Naive thymus-derived CD4-positive, alpha-beta T cell (primary cell): Measurements from ENCODE around the gene SLC39A11. TPM values are rescaled to one million over a fixed set of nuclear protein-coding genes. Genes with fewer than 3 reads are reported as not detected.

Experiments
- ATAC-seq: fragments of 150-1000 bp; cut with Tn5 transposase; 2 replicates; pipeline ENCODE4 v1.10.0; 2021; ENCODE audit warnings: mild to moderate bottlenecking, moderate library complexity
- CTCF ChIA-PET: fragments of 350-600 bp; sonication (Branson Sonifier 250); formaldehyde crosslinking; loops from one replicate; lab custom pipeline; 2021; ENCODE audit warnings: antibody characterized with exemption; lab: Charles Lee
- POLR2A ChIA-PET: fragments of 350-600 bp; sonication (Branson Sonifier 250); formaldehyde crosslinking; loops from one replicate; lab custom pipeline; 2021; ENCODE audit warnings: antibody characterized with exemption, inconsistent platforms; lab: Charles Lee
- DNase-seq, 9 donors: peaks; one replicate each; pipeline versions ENCODE4 v3.0.0 to v3.0.0-alpha.2; 2020 to 2022; ENCODE audit warnings: mixed read lengths in 1 of 9
- H3K27ac ChIP-seq: one replicate; pipeline ENCODE4 v1.7.0; 2013; ENCODE audit warnings: mild to moderate bottlenecking, low read depth, low read length, moderate library complexity
- H3K27me3 ChIP-seq, 2 donors: one replicate each; pipeline ENCODE4 v1.7.0; 2013; ENCODE audit warnings: low read length in 2 of 2, mild to moderate bottlenecking in 2 of 2, moderate library complexity in 2 of 2; ENCODE audit not compliant: control insufficient read depth in 2 of 2, insufficient read depth in 2 of 2
- H3K36me3 ChIP-seq, 3 experiments: 1 replicate in 2 of 3; 2 replicates in 1 of 3; pipeline ENCODE4 v1.7.0; 2013; ENCODE audit warnings: low read length in 3 of 3, mild to moderate bottlenecking in 3 of 3, moderate library complexity in 1 of 3; ENCODE audit not compliant: insufficient read depth in 3 of 3, control insufficient read depth in 2 of 3
- H3K4me1 ChIP-seq, 2 donors: one replicate each; pipeline ENCODE4 v1.7.0; 2013; ENCODE audit warnings: low read length in 2 of 2, mild to moderate bottlenecking in 2 of 2, moderate library complexity in 1 of 2; ENCODE audit not compliant: control insufficient read depth in 2 of 2, insufficient read depth in 2 of 2
- H3K4me3 ChIP-seq: 2 replicates; pipeline ENCODE4 v1.7.0; 2013; ENCODE audit warnings: mild to moderate bottlenecking, low read length
- H3K9me3 ChIP-seq, 3 experiments: 1 replicate in 2 of 3; 2 replicates in 1 of 3; pipeline ENCODE4 v1.7.0; 2013; ENCODE audit warnings: low read length in 3 of 3; ENCODE audit not compliant: control insufficient read depth in 2 of 3
- H3K27ac Mint-ChIP-seq, 9 donors: one replicate each; pipeline ENCODE4 v1.8.0; 2020 to 2022; ENCODE audit warnings: mixed read lengths in 9 of 9, mild to moderate bottlenecking in 8 of 9, moderate library complexity in 5 of 9, inconsistent platforms in 2 of 9
- H3K27me3 Mint-ChIP-seq, 5 donors: one replicate each; pipeline ENCODE4 v1.8.0; 2021 to 2022; ENCODE audit warnings: mixed read lengths in 5 of 5, mild to moderate bottlenecking in 1 of 5
- H3K36me3 Mint-ChIP-seq, 5 donors: one replicate each; pipeline ENCODE4 v1.8.0; 2020 to 2022; ENCODE audit warnings: mixed read lengths in 5 of 5, mild to moderate bottlenecking in 3 of 5, inconsistent platforms in 1 of 5
- H3K4me1 Mint-ChIP-seq, 7 donors: one replicate each; pipeline ENCODE4 v1.8.0; 2020 to 2022; ENCODE audit warnings: mixed read lengths in 7 of 7, mild to moderate bottlenecking in 3 of 7, inconsistent platforms in 1 of 7
- H3K4me3 Mint-ChIP-seq, 10 donors: one replicate each; pipeline ENCODE4 v1.8.0; 2020 to 2022; ENCODE audit warnings: mild to moderate bottlenecking in 10 of 10, mixed read lengths in 10 of 10, moderate library complexity in 6 of 10, inconsistent platforms in 2 of 10
- H3K9me3 Mint-ChIP-seq, 11 donors: one replicate each; pipeline ENCODE4 v1.8.0; 2020 to 2022; ENCODE audit warnings: mixed read lengths in 11 of 11, mild to moderate bottlenecking in 4 of 11, inconsistent platforms in 1 of 11, moderate library complexity in 1 of 11
- intact Hi-C, 2 donors: fragments of 100-400 bp; cut with micrococcal nuclease; formaldehyde crosslinking; loops; one replicate each; pipeline ENCODE4 v1.15.1; 2023
- polyA plus RNA-seq, 2 donors: library from polyadenylated mRNA; unstranded; fragments of 300-500 nt; fragmentation: Illumina TruSeq; gene quantifications; one replicate each; pipeline ENCODE4 v1.2.3, GENCODE V29; 2021
- total RNA-seq, 6 experiments: library from RNA in 5 of 6; stranded (reverse) in 5 of 6; gene quantifications; 1 replicate in 5 of 6; 2 replicates in 1 of 6; pipeline ENCODE4 v1.2.3 and lab custom pipeline; 2021 to 2026

SLC39A11 gene
- total and polyA plus RNA-seq, 7 experiments from 2014 or later, result 8.5 to 36.7 (median 19.8) TPM

GRCh38 chr17:73096211-73096610 is 3.7 kb upstream of the SLC39A11 start:
- H3K4me3 Mint-ChIP-seq, result no peak overlapping the region
- ChIA-PET POLR2A (interaction anchor here (0.8 kb wide), 1 partner anchor 15 kb away, joined by 3 read pairs; no protein-coding TSS in a partner anchor), CTCF (no interaction called here)
- Histone ChIP-seq H3K36me3 (no peaks in the 10 kb centered on the region), H3K27me3 (no peaks in the 10 kb centered on the region), H3K4me1 (peaks cover 7 to 14% of the 10 kb centered on the region in 2 donors), H3K9me3 (no peaks in the 10 kb centered on the region), H3K27ac (no peak overlapping the region), H3K4me3 (no peak overlapping the region)
- ATAC-seq (no peak), DNase-seq (no peak)
- H3K4me1 Mint-ChIP-seq, result peaks cover 0 to 19% (median 13%) of the 10 kb centered on the region in 7 donors
- intact Hi-C loops, result no loop called here
- no peaks in the 10 kb centered on the region for H3K9me3 Mint-ChIP-seq
- H3K27me3 Mint-ChIP-seq, result peaks cover 0 to 22% (median 12%) of the 10 kb centered on the region in 5 donors
- H3K36me3 Mint-ChIP-seq, result peaks cover 0 to 5% (median 0%) of the 10 kb centered on the region in 5 donors
- peak overlapping the region in 1 of 9 donors; percentile 70 for H3K27ac Mint-ChIP-seq

DNA sequence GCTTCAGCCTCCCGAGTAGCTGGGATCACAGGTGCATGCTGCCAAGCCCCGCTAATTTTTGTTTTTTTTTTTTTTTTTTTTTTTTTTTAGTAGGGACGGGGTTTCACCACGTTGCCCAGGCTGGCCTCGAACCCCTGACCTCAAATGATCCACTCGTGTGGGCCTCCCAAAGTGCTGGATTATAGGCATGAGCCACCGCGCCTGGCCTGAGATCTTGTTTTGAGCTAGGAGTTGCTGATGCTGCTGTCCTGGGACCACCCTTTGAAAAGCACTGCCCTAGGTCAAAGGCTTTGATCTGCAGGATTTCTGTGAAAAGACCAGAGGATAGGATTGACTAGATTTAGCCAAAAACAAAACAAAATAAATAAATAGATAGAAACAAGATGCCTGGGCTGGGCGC is 798 bp upstream of the SLC39A11 start:
- Histone ChIP-seq H3K27ac (no peak overlapping the region), H3K4me3 (no peak overlapping the region), H3K36me3 (peaks cover 0 to 4% (median 0%) of the 10 kb centered on the region in 3 experiments), H3K9me3 (no peaks in the 10 kb centered on the region), H3K27me3 (no peaks in the 10 kb centered on the region), H3K4me1 (peaks cover 7 to 20% of the 10 kb centered on the region in 2 donors)
- Mint-ChIP-seq H3K27ac (peak overlapping the region in 1 of 9 donors; percentile 97), H3K27me3 (peaks cover 0 to 13% (median 0%) of the 10 kb centered on the region in 5 donors), H3K36me3 (peaks cover 0 to 11% (median 0%) of the 10 kb centered on the region in 5 donors), H3K4me3 (peak overlapping the region in 7 of 10 donors; percentile 90 to 99 (median 95)), H3K4me1 (peaks cover 0 to 40% (median 30%) of the 10 kb centered on the region in 7 donors), H3K9me3 (no peaks in the 10 kb centered on the region)
- CTCF ChIA-PET, result interaction anchor here (0.7 to 1.1 kb wide), 3 partner anchors 133 to 368 kb away, joined by 3 to 5 read pairs (median 5); no protein-coding TSS in a partner anchor
- DNase-seq, result no peak
- POLR2A ChIA-PET, result interaction anchor here (0.9 to 1.4 kb wide), 2 partner anchors 99 to 366 kb away, joined by 3 read pairs; partner anchors contain the start of gene COG1
- intact Hi-C loops, result loop anchor here (2.0 to 5.0 kb wide), 3 partner anchors 100 to 366 kb away; partner anchors contain the start of genes CDC42EP4 (in 2 of the 2) and COG1 (in 1 of the 2)
- ATAC-seq, result no peak

DNA sequence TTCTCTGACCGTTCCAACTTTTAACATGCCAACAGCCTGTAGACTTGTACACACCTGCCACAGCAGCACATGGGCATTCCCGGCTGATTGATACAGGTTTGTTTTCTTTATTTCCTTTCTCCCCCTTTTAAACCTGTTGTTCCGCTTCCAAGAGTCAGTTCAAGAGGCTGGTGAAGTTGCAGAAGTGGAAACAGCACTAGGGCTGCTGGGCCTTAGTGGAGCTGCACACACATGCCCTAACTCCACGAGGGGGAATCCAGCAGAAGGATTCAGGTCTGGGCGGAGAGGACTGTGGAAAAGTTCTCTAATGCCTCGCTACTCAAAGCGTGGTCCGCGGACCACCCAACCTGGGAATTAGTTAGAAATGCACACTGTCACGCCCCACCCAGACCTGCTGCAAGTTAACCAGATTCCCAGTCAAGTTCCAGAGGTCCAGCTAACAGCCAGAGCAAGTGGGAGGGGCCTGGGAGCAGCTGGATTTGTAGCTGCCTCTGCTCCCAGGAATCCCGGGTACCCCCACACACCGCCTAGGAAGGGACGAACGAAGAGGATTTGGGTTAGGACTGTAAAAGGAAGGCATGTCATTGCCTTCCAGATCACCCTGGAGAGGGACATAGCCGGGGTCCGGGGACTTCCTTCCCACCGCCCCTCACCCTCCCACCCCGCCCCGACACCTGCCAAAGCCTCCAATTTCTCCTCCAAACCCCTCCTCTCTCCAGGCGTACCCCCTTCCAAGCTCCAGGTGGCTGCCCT is 542 bp downstream of the SLC39A11 start:
- ChIA-PET CTCF (no interaction called here), POLR2A (interaction anchor here (1.4 kb wide), 1 partner anchor 365 kb away, joined by 3 read pairs; no protein-coding TSS in a partner anchor)
- H3K4me1 Mint-ChIP-seq, result peaks cover 0 to 44% (median 36%) of the 10 kb centered on the region in 7 donors
- peak overlapping the region; percentile 87 to 99 (median 93) for H3K27ac Mint-ChIP-seq
- Histone ChIP-seq H3K27ac (peak overlapping the region; percentile 63), H3K9me3 (no peaks in the 10 kb centered on the region), H3K4me1 (peaks cover 7 to 20% of the 10 kb centered on the region in 2 donors), H3K27me3 (no peaks in the 10 kb centered on the region), H3K4me3 (peak overlapping the region; percentile 69), H3K36me3 (peaks cover 0 to 12% (median 0%) of the 10 kb centered on the region in 3 experiments)
- intact Hi-C loops, result loop anchor here (1.0 to 5.0 kb wide), 7 partner anchors 101 to 500 kb away; partner anchors contain the start of genes CDC42EP4 (in 2 of the 2) and COG1 (in 2 of the 2)
- DNase-seq (no peak), ATAC-seq (no peak)
- H3K36me3 Mint-ChIP-seq, result peaks cover 0 to 23% (median 8%) of the 10 kb centered on the region in 5 donors
- H3K9me3 Mint-ChIP-seq, result no peaks in the 10 kb centered on the region
- peaks cover 0 to 13% (median 0%) of the 10 kb centered on the region in 5 donors for H3K27me3 Mint-ChIP-seq
- peak overlapping the region; percentile 90 to 100 (median 96) for H3K4me3 Mint-ChIP-seq

- peaks cover 0 to 13% (median 0%) of the 10 kb centered on the region in 5 donors for H3K27me3 Mint-ChIP-seq
- no peaks in the 10 kb centered on the region for H3K9me3 Mint-ChIP-seq
- peak overlapping the region in 6 of 9 donors; percentile 72 to 93 (median 89) for H3K27ac Mint-ChIP-seq
- ATAC-seq, result no peak
- H3K36me3 ChIP-seq, result peaks cover 0 to 18% (median 0%) of the 10 kb centered on the region in 3 experiments
- peak overlapping the region; percentile 69 for H3K4me3 ChIP-seq
- no peaks in the 10 kb centered on the region for H3K27me3 ChIP-seq
- no peak for DNase-seq
- peaks cover 0 to 27% (median 10%) of the 10 kb centered on the region in 5 donors for H3K36me3 Mint-ChIP-seq
- peaks cover 7 to 20% of the 10 kb centered on the region in 2 donors for H3K4me1 ChIP-seq
- peak overlapping the region; percentile 90 to 100 (median 96) for H3K4me3 Mint-ChIP-seq
- peaks cover 0 to 44% (median 36%) of the 10 kb centered on the region in 7 donors for H3K4me1 Mint-ChIP-seq
- CTCF ChIA-PET, result no interaction called here
- H3K27ac ChIP-seq, result peak overlapping the region; percentile 63
- no peaks in the 10 kb centered on the region for H3K9me3 ChIP-seq
- POLR2A ChIA-PET, result interaction anchor here (0.6 kb wide), 1 partner anchor 1444 kb away, joined by 3 read pairs; no protein-coding TSS in a partner anchor
- intact Hi-C loops, result loop anchor here (5.0 kb wide), 1 partner anchor 221 kb away; the partner anchor contains the start of gene CDC42EP4 (in 2 of the 2)
These were observed 1.1 kb downstream of the SLC39A11 start for GRCh38 chr17:73091410-73091769.

GRCh38 chr17:73090396-73091202 is 1.9 kb downstream of the SLC39A11 start:
- H3K9me3 ChIP-seq, result no peaks in the 10 kb centered on the region
- H3K4me3 Mint-ChIP-seq, result peak overlapping the region; percentile 1 to 90 (median 46)
- no peaks in the 10 kb centered on the region for H3K9me3 Mint-ChIP-seq
- peaks cover 7 to 20% of the 10 kb centered on the region in 2 donors for H3K4me1 ChIP-seq
- peaks cover 0 to 9% (median 0%) of the 10 kb centered on the region in 5 donors for H3K27me3 Mint-ChIP-seq
- CTCF ChIA-PET, result no interaction called here
- intact Hi-C loops, result loop anchor here (5.0 kb wide), 1 partner anchor 222 kb away; the partner anchor contains the start of gene CDC42EP4 (in 2 of the 2)
- no peak for ATAC-seq
- H3K27ac ChIP-seq, result no peak overlapping the region
- H3K27ac Mint-ChIP-seq, result peak overlapping the region in 7 of 9 donors; percentile 5 to 53 (median 42)
- peaks cover 0 to 25% (median 0%) of the 10 kb centered on the region in 3 experiments for H3K36me3 ChIP-seq
- POLR2A ChIA-PET, result interaction anchor here (0.6 kb wide), 1 partner anchor 1445 kb away, joined by 3 read pairs; no protein-coding TSS in a partner anchor
- DNase-seq, result no peak
- H3K36me3 Mint-ChIP-seq, result peaks cover 6 to 35% (median 18%) of the 10 kb centered on the region in 5 donors
- H3K27me3 ChIP-seq, result no peaks in the 10 kb centered on the region
- peaks cover 0 to 44% (median 36%) of the 10 kb centered on the region in 7 donors for H3K4me1 Mint-ChIP-seq
- no peak overlapping the region for H3K4me3 ChIP-seq
